ENCODE data around the gene GATB.

Gene GATB

GRCh38 chr4:151670843-151671242 is 90.0 kb downstream of the GATB start:
- DNase-seq = no peak

- DNase-seq = no peak
These were observed 90.8 kb downstream of the GATB start for GRCh38 chr4:151669990-151670389.

- no peak for DNase-seq
These were observed 92.0 kb downstream of the GATB start for GRCh38 chr4:151668689-151669402.

GRCh38 chr4:151667666-151668065 is 93.1 kb downstream of the GATB start:
- no peak for DNase-seq

GRCh38 chr4:151667048-151667447 is 93.8 kb downstream of the GATB start:
- no peak for DNase-seq

GRCh38 chr4:151666501-151666900 is 94.3 kb downstream of the GATB start:
- no peak for DNase-seq

GRCh38 chr4:151665785-151666127 is 95.1 kb downstream of the GATB start:
- DNase-seq = no peak

- DNase-seq = no peak
These were observed 95.6 kb downstream of the GATB start for GRCh38 chr4:151665022-151665784.

- no peak for DNase-seq
These were observed 96.5 kb downstream of the GATB start for GRCh38 chr4:151664289-151664688.

GRCh38 chr4:151663109-151663508 is 97.7 kb downstream of the GATB start:
- DNase-seq = no peak

GRCh38 chr4:151661873-151662272 is 98.9 kb downstream of the GATB start:
- DNase-seq = no peak

GRCh38 chr4:151660676-151661075 is 100.1 kb downstream of the GATB start:
- no peak for DNase-seq

- DNase-seq = no peak
These were observed 101.0 kb downstream of the GATB start for GRCh38 chr4:151659601-151660364.

GRCh38 chr4:151658959-151659600 is 101.7 kb downstream of the GATB start:
- DNase-seq = no peak

GRCh38 chr4:151657896-151658295 is 102.9 kb downstream of the GATB start:
- DNase-seq = no peak

- no peak for DNase-seq
These were observed 104.7 kb downstream of the GATB start for GRCh38 chr4:151656058-151656457.

- DNase-seq = no peak
These were observed 107.3 kb downstream of the GATB start for GRCh38 chr4:151653548-151653918.

- no peak for DNase-seq
These were observed 107.8 kb downstream of the GATB start for GRCh38 chr4:151652841-151653547.

GRCh38 chr4:151651496-151651895 is 109.3 kb downstream of the GATB start:
- no peak for DNase-seq

- DNase-seq = no peak
These were observed 111.3 kb downstream of the GATB start for GRCh38 chr4:151649479-151649878.

- no peak for DNase-seq
These were observed 114.5 kb downstream of the GATB start for GRCh38 chr4:151646322-151646721.

GRCh38 chr4:151644622-151645021 is 116.2 kb downstream of the GATB start:
- DNase-seq = no peak

- no peak for DNase-seq
These were observed 117.2 kb downstream of the GATB start for GRCh38 chr4:151643564-151643963.

Data from activated naive CD4-positive, alpha-beta T cell treated with Interleukin-2 at 50 U/mL for 16 hours (primary cell).